HepG2 (cell line): ENCODE measurements around the gene RSPH10B. TPM values are rescaled to one million over a fixed set of nuclear protein-coding genes. Genes with fewer than 3 reads are reported as not detected.
"Not testable (repeated sequence)": the region's sequence is repeated elsewhere in the genome, so short reads cannot be mapped to it uniquely, and the experiment has no call there.

Experiments
- ATAC-seq: fragments of 200-7000 bp; cut with Tn5 transposase; 3 replicates; pipeline ENCODE4 v1.9.1; 2020; ENCODE audit warnings: mild to moderate bottlenecking, moderate library complexity
- BruUV-seq: library from RNA; stranded (reverse); fragments of 400-500 nt; replicated peaks from 2 replicates; lab custom pipeline; 2021; lab: Mats Ljungman, UMichigan
- CTCF ChIA-PET: fragments of 300-600 bp; formaldehyde crosslinking; extraction: SDS; loops from one replicate; lab custom pipeline; 2021; ENCODE audit warnings: low total read pairs, inconsistent platforms, low intra/inter-chr PET ratio; lab: Yijun Ruan, JAX
- POLR2A ChIA-PET: fragments of 350-600 bp; sonication (Branson Sonifier 250); formaldehyde crosslinking; loops from one replicate; lab custom pipeline; 2020; ENCODE audit warnings: antibody characterized with exemption, inconsistent platforms; lab: Yijun Ruan, JAX
- DNase-seq: peaks from one replicate; pipeline ENCODE4 v3.0.0-alpha.2; 2015; ENCODE audit warnings: low spot score
- FAIRE-seq: peaks from 3 replicates; lab custom pipeline; 2011; peaks lifted over from hg19 to GRCh38; lab: Jason Lieb, UNC
- H2AFZ ChIP-seq: one replicate; pipeline ENCODE4 v1.6.1; 2011; ENCODE audit warnings: low read length, inconsistent platforms
- H3K27ac ChIP-seq: fragments of 300-600 bp; 3 replicates; pipeline ENCODE4 v1.8.0; 2011; ENCODE audit warnings: mixed run types, mild to moderate bottlenecking, mixed read lengths, low read length, inconsistent platforms; ENCODE audit not compliant: insufficient read depth; ENCODE audit errors: extremely low read length
- H3K27me3 ChIP-seq, 2 experiments: fragments of 200-600 bp in 1 of 2; 2 replicates in 1 of 2; 3 replicates in 1 of 2; pipeline versions ENCODE4 v1.6.0 to v1.8.0; 2011; ENCODE audit warnings: low read length in 2 of 2, mild to moderate bottlenecking in 2 of 2, moderate library complexity in 2 of 2, inconsistent platforms in 1 of 2; ENCODE audit not compliant: insufficient read depth in 2 of 2, control insufficient read depth in 1 of 2
- H3K36me3 ChIP-seq, 2 experiments: fragments of 200-600 bp in 1 of 2; replicated peaks in 1 of 2; 2 replicates in 1 of 2; 3 replicates in 1 of 2; pipeline versions ENCODE4 v1.5.1 to v1.8.0; 2011; ENCODE audit warnings: low read length in 2 of 2, inconsistent platforms in 1 of 2; ENCODE audit not compliant: insufficient read depth in 2 of 2, control insufficient read depth in 1 of 2
- H3K4me1 ChIP-seq: 2 replicates; pipeline ENCODE4 v1.5.1; 2012; ENCODE audit warnings: low read length, inconsistent platforms; ENCODE audit not compliant: insufficient read depth
- H3K4me2 ChIP-seq: 2 replicates; pipeline ENCODE4 v1.6.0; 2011; ENCODE audit warnings: low read depth, low read length, inconsistent platforms
- H3K4me3 ChIP-seq, 3 experiments: fragments of 200-600 bp in 1 of 3; sonication (generic), shearing (Covaris generic) in 1 of 3; replicated peaks in 1 of 3; 2 replicates each; pipeline ENCODE4 v1.5.1; 2011 to 2016; ENCODE audit warnings: low read length in 3 of 3, inconsistent platforms in 2 of 3, low read depth in 2 of 3, mild to moderate bottlenecking in 2 of 3, control low read depth in 1 of 3, mixed read lengths in 1 of 3; ENCODE audit not compliant: insufficient read depth in 1 of 3
- H3K79me2 ChIP-seq: one replicate; pipeline ENCODE4 v1.6.1; 2011; ENCODE audit warnings: low read length, inconsistent platforms; ENCODE audit not compliant: insufficient read depth
- H3K9ac ChIP-seq: 2 replicates; pipeline ENCODE4 v1.6.0; 2011; ENCODE audit warnings: mild to moderate bottlenecking, low read depth, low read length, inconsistent platforms; ENCODE audit not compliant: insufficient read depth
- H3K9me3 ChIP-seq: 2 replicates; pipeline ENCODE4 v1.5.1; 2012; ENCODE audit warnings: mild to moderate bottlenecking, low read length
- H4K20me1 ChIP-seq: 2 replicates; pipeline ENCODE4 v1.6.0; 2011; ENCODE audit warnings: inconsistent platforms, mild to moderate bottlenecking, low read length, moderate library complexity; ENCODE audit not compliant: insufficient read depth
- WGBS: methylation state at CpG from one replicate; pipeline ENCODE4 v1.1.6; 2017; ENCODE audit warnings: low lambda C conversion rate; 5-methylcytosine and 5-hydroxymethylcytosine counted together
- in situ Hi-C: cut with HindIII; loops from 2 replicates; pipeline ENCODE4 v1.10.0; 2017; ENCODE audit warnings: low pct_unique_long_range_greater_than_20kb; ENCODE audit not compliant: extremely low pct_ligation_motif_present
- intact Hi-C: fragments of 100-400 bp; cut with micrococcal nuclease; formaldehyde crosslinking; loops from one replicate; pipeline ENCODE4 v1.10.0; 2022; ENCODE audit not compliant: unreplicated experiment
- polyA plus RNA-seq, 8 experiments: library from polyadenylated mRNA; depleted of rRNA in 3 of 8; stranded (reverse) in 7 of 8; unstranded in 1 of 8; fragments of >200 nt; fragmentation: Illumina TruSeq in 4 of 8; extraction: Trizol in 4 of 8; gene quantifications; 2 replicates each; pipeline versions ENCODE4 v1.2.1 to v1.2.3, GENCODE V29; 2011 to 2016; ENCODE audit warnings: low read depth in 4 of 8, missing spikeins in 1 of 8, mixed read lengths in 1 of 8; ENCODE audit not compliant: insufficient read depth in 1 of 8
- total RNA-seq, 5 experiments: library from RNA; depleted of rRNA; stranded (reverse); fragments of >200 nt; fragmentation: Illumina TruSeq; extraction: Trizol; gene quantifications; 2 replicates each; pipeline ENCODE4 v1.2.3, GENCODE V29; 2016; ENCODE audit warnings: low read depth in 1 of 5

The RSPH10B gene
- total and polyA plus RNA-seq, 2 of the 13 experiments (the other 11 are each of a cell fraction or from before 2014, with no cell fraction given): not detected

DNA sequence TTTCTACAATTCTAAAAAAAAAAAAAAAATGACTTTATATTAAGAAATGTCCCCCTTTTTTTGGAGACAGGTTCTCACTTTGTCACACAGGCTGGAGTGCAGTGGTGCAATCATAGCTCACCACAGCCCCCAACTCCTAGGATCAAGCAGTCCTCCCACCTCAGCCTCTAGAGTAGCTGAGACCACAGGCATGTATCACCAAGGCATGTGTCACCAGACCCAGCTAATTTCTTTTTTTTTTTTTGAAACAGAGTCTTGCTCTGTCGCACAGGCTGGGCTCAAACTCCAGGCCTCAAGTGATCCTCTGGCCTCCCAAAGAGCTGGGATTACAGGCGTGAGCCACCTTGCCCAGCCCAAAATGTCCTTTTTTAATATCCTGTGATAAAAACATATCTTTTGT lies 46.3 kb downstream of the RSPH10B start:
- H3K79me2 ChIP-seq, DNase-seq, ATAC-seq, H3K36me3 ChIP-seq, CTCF ChIA-PET, H3K4me1 ChIP-seq, intact Hi-C loops, H2AFZ ChIP-seq, H3K9ac ChIP-seq, H3K9me3 ChIP-seq, H4K20me1 ChIP-seq, BruUV-seq, H3K27ac ChIP-seq, H3K27me3 ChIP-seq, FAIRE-seq, in situ Hi-C loops, H3K4me2 ChIP-seq, POLR2A ChIA-PET, H3K4me3 ChIP-seq: not testable (repeated sequence)
- no CpG with 5 or more reads among the region's 2 CpGs for WGBS

DNA sequence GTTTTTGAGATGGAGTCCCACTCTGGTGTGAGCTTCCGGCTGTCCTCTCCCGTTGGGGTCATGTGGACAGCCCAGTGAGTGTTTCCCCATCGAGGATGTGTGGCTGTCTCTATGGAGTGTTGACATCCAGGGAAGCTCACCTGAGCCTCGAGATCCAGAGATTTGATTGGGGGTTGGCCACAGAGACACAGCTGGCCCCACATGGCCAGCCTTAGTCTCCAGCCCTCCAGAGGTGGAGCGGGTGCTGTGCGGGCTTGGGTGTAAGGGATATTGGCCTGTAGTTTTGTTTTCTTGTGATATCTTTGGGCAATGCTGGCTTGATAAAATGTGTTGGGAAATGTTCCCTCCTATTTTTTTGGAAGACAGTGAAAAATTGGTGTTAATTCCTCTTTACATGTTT lies 54.0 kb downstream of the RSPH10B start:
- POLR2A ChIA-PET, H3K4me2 ChIP-seq, H3K9ac ChIP-seq, CTCF ChIA-PET, H3K9me3 ChIP-seq, H3K4me1 ChIP-seq, DNase-seq, intact Hi-C loops, in situ Hi-C loops, H3K27ac ChIP-seq, BruUV-seq, H3K36me3 ChIP-seq, H4K20me1 ChIP-seq, H3K79me2 ChIP-seq, H3K27me3 ChIP-seq, H2AFZ ChIP-seq, H3K4me3 ChIP-seq: not testable (repeated sequence)
- WGBS: 73% methylated on average over 2 of the region's 6 CpGs
- ATAC-seq: peak; percentile 48
- peak; percentile 4 for FAIRE-seq

DNA sequence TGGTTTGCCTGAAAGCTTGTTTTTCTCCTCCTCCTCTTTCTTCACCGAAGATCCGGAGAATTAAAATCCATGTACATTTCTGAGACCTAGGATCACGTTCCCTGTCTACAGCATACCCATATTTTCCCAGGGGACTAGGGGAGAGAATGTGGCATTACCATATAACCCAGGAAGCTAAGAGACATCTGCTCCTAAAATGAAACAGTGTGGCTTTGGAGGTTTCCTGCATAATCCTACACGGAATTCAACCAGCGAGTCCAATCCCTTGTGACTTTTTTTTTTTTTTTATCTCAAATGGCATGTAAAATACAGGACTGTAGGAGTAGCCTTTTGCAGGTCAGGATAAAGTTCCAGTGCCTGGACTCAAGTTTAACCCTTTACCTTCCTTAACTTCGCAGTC lies 61.7 kb downstream of the RSPH10B start:
- intact Hi-C loops, H4K20me1 ChIP-seq, H3K79me2 ChIP-seq, H3K4me3 ChIP-seq, H3K9ac ChIP-seq, FAIRE-seq, BruUV-seq, in situ Hi-C loops, CTCF ChIA-PET, H2AFZ ChIP-seq, H3K4me2 ChIP-seq, DNase-seq, H3K36me3 ChIP-seq, H3K4me1 ChIP-seq, POLR2A ChIA-PET, ATAC-seq, H3K27ac ChIP-seq, H3K27me3 ChIP-seq, H3K9me3 ChIP-seq: not testable (repeated sequence)
- WGBS: 97% methylated on average over 6 of the region's 6 CpGs

DNA sequence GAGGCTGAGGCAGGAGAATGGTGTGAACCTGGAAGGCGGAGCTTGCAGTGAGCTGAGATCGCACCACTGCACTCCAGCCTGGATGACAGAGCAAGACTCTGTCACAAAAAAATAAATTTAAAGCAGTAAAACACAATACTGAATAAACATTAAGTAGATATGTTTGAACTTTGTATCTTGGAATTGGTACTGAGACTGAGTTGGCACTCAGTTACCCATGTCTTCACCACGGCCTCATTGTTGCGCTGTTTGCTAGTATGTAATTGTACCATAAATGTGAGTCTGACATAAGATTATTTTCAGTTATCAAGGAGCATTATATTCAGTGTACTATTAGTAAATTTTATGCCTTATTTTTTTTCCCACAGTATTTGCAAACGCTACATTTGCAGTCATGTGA lies 65.8 kb downstream of the RSPH10B start:
- not testable (repeated sequence) for FAIRE-seq

More for the DNA sequence above, 65.8 kb downstream of the RSPH10B start:
- H3K9me3 ChIP-seq, H3K27ac ChIP-seq, H3K36me3 ChIP-seq, intact Hi-C loops, H3K27me3 ChIP-seq, DNase-seq, in situ Hi-C loops, ATAC-seq, H3K79me2 ChIP-seq, H4K20me1 ChIP-seq, CTCF ChIA-PET, H3K4me1 ChIP-seq, H3K4me2 ChIP-seq, H2AFZ ChIP-seq, H3K4me3 ChIP-seq, POLR2A ChIA-PET, BruUV-seq, H3K9ac ChIP-seq: not testable (repeated sequence)
- WGBS: 91% methylated on average over 5 of the region's 5 CpGs
